ENCODE data around the gene DCBLD2.

Gene DCBLD2

DNA sequence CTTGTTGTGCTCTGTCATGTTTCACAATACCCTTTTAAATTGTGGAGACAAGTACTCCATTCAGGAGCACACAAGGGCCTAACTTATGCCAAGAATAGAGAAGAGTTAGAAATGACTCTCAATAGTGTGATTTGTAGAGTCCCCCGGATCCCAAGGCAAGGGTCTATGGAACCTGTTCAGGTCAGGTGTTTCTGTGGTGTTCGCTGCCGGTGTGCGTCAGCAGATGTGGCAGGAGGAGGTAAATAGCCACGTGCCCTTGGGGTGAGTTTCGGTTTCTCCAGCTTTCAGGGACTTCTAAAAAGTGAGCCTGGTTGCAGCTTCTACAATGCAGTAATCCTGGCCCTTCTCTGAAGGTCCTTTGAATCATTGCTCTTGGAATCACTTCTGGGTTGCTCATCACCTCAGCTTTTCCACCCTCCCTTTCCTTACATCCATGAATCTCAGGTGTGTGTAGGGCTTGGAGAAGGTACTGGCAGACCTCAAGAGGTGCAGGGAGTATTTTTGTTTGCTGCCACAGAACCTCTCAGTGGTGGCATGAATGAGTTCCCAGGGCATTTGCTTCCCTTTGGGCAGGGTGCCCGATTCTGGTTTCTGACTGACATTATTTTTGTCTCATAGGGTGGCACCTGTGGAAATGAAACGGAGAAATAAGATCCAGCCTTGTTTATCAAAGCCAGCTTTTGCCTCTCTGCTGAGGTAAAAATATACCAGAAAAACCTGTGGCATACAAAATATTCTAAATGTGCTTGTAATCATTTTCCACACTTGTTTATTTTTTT, 131.0 kb downstream of the DCBLD2 start:
- no peak for DNase-seq (ENCODE audit: low read depth in 3 of 3, low spot score in 1 of 3)

- DNase-seq (ENCODE audit: low read depth in 3 of 3, low spot score in 1 of 3), result no peak
Measured at GRCh38 chr3:98769448-98769847, 132.0 kb downstream of the DCBLD2 start.

DNA sequence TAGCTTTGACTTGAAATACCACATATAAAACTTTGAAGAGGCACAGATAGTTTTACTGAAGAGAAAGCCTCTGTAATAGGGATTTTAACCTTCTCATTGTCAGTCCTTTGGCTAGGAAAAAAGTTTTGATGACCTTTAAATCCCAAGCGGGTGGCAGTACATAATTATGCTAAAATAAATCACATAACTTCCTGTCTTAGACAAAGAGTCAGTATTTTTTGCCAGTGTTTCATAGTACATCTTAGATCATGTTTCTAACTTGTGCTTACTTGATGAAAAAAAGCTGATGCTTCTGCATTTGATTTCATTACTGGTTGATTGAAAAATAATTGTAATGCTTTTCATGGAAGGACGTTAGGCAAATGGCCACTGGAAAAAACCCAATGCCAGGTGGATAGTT, 132.5 kb downstream of the DCBLD2 start:
- no peak for DNase-seq (ENCODE audit: low read depth in 3 of 3, low spot score in 1 of 3)

DNA sequence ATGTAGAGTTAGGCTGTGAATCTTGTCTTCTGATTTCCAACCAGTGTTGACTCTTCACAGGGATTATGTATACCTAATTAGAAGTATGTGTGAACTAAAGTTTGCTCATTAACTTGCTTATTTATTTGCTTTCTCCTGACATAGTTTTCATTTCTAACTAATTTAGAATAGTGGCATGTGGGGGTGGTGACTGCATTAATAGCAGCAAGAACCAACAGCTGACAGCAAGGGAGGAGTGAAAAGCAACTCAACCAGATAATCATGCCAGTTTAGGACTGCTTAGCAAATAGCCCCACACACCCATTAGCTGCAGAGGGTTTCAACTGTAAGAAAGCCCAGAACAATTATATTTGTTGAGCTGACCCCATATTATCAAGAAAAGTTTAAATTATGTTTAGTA, 134.6 kb downstream of the DCBLD2 start:
- DNase-seq (ENCODE audit: low read depth in 3 of 3, low spot score in 1 of 3), result no peak

- DNase-seq (ENCODE audit: low read depth in 3 of 3, low spot score in 1 of 3), result no peak
Measured at GRCh38 chr3:98765721-98766120, 135.8 kb downstream of the DCBLD2 start.

DNA sequence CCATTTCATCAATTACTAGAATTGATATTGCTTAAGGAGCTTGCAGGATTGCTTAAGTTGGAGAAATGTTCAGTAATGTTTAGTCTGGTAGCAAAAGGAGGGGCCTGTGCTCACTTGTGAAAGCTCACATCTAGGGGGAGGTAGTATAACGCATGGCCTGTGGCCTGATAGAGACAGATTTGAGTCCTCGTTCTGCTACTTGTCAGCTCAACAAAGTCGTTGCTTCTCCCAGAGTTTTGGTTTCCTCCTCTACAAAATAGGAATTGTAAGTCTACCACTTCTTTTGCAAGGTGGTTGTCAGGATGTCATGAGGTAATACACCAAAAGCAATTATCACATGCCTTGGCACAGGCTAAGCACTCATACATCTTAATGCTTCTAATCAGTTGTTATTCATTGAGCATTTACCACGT, 137.0 kb downstream of the DCBLD2 start:
- DNase-seq (ENCODE audit: low read depth in 3 of 3, low spot score in 1 of 3), result no peak

GRCh38 chr3:98763819-98764418, 137.6 kb downstream of the DCBLD2 start:
- no peak for DNase-seq (ENCODE audit: low read depth in 3 of 3, low spot score in 1 of 3)

DNA sequence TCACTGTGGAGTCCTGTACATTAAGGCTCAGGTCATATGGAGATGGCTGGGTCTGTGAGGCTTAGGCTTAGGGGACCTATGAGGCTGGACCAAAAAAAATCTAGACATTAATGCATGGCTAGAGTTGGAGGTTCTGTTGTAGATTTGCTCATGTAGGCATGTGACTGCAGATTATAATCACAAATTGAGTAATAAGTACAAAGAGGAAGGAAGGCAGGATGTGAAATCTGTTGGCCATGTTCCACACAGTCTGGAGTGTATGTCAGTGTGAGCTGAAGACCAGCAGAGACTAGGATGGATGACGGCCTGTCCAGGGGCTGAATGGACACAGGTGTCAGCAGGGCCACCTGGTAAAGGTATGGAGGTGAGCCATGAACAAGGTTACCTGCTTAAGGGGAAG, 138.4 kb downstream of the DCBLD2 start, which contains the start of gene ST3GAL6:
Gene ST3GAL6 (plus strand): TSS at position 265 of the 400 bp plus-strand sequence. CDS start 5,101 bp downstream, outside the sequence.
- DNase-seq (ENCODE audit: low read depth in 3 of 3, low spot score in 1 of 3), result no peak

GRCh38 chr3:98761643-98762229, 139.8 kb downstream of the DCBLD2 start:
- no peak for DNase-seq (ENCODE audit: low read depth in 3 of 3, low spot score in 1 of 3)

DNA sequence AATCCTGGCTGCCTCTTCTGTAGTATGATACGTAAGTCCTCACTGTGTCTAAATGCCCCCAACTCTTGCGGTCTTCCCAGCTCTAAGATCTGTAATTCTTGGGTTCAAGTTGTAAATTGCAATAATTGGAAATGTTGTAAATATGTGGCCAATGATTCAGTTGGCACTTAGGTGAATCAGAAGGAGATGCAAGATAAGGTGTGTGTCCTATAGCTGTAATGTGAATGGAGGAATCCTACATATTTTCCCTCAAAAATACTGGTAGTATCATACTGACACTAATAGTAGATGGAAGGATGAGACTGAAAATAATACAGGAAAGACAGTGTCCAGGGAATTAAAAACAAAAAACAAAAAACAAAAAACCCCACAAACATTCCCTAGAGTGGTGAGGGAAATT, 141.9 kb downstream of the DCBLD2 start:
- DNase-seq (ENCODE audit: low read depth in 3 of 3, low spot score in 1 of 3), result no peak

- DNase-seq (ENCODE audit: low read depth in 3 of 3, low spot score in 1 of 3), result no peak
Measured at GRCh38 chr3:98755601-98756000, 145.9 kb downstream of the DCBLD2 start.

DNA sequence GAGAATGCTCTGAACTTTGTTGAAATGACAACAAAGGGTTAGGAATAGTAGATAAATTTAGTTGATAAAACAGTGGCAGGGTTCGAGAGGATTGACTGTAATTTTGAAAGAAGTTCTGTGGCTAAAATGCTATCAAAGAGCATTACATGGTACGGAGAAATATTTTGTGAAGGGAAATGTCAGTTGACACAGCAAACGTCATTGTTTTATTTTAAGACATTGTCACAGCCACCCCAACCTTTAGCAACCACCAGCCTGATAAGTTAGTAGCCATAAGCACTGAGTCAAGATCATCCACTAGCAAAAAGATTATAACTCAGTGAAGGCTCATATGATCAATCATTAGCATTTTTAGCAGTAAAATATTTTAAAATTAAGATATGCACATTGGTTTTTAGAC, 147.0 kb downstream of the DCBLD2 start:
- no peak for DNase-seq (ENCODE audit: low read depth in 3 of 3, low spot score in 1 of 3)

DNA sequence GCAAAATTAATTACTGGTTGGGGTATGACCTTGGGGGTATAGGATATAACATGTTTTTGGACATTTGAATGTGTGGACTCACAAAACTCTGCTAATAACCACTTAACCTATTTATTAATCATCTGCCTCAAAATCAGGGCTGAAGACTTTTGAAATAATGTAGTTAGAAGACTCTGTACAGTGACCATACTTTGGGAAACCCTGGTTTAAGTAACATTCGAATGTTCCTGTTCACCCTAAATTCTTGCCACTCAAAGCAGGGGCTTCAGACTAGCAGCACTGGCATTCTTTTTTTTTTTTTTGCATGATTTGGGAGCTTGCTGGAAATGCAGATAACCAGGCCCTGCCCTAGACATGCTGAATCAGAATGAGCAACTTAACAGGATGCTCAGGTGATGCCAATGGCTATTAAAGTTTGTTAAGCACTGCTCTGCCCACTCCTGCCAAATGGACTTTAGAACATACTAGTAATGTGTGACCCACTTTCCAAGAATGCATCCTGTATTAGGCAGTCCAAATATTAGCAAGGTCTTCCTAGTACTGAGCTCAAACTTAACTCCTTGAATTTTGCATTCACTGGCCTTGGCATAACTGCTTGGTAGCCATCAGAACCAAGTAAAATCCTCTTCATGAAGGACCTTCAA, 151.1 kb downstream of the DCBLD2 start:
- no peak for DNase-seq (ENCODE audit: low read depth in 3 of 3, low spot score in 1 of 3)

- no peak for DNase-seq (ENCODE audit: low read depth in 3 of 3, low spot score in 1 of 3)
Measured at GRCh38 chr3:98746882-98747281, 154.6 kb downstream of the DCBLD2 start.

DNA sequence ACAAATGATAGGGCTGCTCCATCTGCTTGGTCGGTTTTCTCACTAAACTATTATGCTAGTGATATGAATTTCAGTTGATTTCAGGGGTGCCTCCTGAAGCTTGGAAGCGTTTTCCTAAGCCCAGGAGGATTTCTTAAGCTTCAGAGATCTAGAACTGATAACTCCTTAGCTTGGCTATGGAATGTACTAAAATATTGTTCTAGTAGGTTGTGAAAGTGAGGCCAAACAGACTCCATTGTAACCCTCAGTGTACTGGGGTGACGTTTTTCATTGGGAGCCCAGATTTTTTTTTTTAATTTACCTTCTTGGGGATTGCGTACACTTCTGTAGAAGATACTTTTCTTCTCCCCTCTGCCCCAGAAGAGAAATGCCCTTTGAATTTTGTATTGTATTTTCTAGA, 155.4 kb downstream of the DCBLD2 start:
- DNase-seq (ENCODE audit: low read depth in 3 of 3, low spot score in 1 of 3), result no peak
